Hematopoietic multipotent progenitor cell treated with erythropoietin and hydrocortisone succinate and interleukin-3 and kit ligand, for 8 days (in vitro differentiated cells): ENCODE results near the gene PFKFB1.

Experiments used
- DNase-seq: peaks from one replicate; pipeline ENCODE4 v3.0.0-alpha.2; 2015

PFKFB1 gene

DNA sequence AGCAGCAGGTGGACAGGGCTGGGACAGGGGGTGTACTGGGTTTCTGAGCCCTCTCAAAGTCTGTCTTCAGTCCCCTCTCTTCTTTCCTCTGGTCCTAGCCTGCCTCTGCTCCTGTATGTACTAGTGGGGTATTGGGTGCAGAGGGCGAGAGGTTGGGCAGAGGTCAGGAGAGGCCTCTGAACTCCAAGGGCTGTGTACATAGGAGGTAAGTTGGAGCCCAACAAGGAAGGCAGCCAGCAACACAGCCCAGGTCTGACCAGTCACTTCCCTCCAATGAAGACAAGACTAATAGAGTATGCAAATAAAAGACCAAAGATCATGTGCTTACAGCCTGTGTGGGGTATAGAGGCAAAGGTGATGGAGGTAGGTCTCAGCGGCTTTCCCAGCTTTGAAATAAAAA lies at the start of gene PFKFB1:
PFKFB1 (minus strand) TSS at position 90 of the 400 bp plus-strand sequence. CDS start 181 bp downstream, outside the sequence.
- no peak for DNase-seq

DNA sequence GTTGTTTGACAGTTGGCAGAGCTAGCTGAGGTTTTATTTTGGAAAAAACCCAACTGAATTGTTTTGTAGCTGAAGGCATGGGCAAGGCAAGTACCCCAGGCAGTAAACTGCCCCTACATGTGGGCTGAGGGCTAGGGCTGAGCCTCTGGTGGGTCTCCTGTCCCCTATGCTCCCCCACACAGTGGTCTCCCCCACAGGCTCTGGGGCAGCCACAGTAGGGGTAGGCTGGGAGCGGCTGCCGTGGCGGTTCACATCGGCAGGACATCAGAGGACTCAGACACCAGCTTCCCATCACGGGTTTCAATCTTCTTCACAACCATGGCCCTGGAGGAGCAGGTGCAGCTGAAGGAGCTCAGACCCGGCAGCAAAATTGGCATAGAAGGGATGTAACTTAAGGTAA lies 47.5 kb upstream of the PFKFB1 start:
- no peak for DNase-seq

DNA sequence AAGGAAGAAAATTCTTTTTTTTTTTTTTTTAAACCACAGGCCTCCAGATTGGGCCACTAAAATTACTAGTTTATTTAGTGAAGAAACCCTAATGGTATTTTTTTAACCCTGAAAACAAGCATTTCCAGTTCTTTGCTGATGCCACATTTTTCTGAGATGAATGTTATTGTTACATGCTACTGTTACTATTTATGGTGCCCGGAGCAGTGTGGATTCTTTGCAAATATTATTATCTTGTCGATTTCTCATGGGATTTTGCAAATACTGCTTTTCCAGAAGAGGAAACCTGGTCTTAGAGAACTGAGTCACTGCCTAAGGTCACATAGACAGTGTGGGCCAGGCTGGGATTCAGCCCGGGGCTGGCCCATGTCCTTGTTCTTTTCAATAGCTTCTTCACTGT lies 45.5 kb upstream of the PFKFB1 start:
- DNase-seq, result no peak

DNA sequence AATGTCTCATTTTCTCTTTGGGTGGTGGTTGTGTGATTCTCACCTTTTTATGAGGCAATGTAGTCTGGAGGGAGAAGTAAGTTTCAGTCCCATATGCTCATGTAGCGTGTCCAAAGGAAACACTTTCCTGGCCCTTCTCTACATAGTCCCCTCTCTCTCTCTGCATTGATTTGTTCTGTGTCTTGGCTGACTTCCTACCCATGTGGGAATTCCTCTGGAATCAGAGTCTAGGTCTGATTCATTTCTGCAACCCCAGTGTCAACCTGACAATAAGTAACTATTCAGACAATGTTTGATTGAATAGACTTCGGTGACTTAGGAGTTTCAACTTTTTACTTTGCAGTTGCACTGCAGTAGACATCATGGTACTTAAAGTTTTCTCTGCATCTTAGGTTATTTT lies 39.4 kb upstream of the PFKFB1 start:
- no peak for DNase-seq

DNA sequence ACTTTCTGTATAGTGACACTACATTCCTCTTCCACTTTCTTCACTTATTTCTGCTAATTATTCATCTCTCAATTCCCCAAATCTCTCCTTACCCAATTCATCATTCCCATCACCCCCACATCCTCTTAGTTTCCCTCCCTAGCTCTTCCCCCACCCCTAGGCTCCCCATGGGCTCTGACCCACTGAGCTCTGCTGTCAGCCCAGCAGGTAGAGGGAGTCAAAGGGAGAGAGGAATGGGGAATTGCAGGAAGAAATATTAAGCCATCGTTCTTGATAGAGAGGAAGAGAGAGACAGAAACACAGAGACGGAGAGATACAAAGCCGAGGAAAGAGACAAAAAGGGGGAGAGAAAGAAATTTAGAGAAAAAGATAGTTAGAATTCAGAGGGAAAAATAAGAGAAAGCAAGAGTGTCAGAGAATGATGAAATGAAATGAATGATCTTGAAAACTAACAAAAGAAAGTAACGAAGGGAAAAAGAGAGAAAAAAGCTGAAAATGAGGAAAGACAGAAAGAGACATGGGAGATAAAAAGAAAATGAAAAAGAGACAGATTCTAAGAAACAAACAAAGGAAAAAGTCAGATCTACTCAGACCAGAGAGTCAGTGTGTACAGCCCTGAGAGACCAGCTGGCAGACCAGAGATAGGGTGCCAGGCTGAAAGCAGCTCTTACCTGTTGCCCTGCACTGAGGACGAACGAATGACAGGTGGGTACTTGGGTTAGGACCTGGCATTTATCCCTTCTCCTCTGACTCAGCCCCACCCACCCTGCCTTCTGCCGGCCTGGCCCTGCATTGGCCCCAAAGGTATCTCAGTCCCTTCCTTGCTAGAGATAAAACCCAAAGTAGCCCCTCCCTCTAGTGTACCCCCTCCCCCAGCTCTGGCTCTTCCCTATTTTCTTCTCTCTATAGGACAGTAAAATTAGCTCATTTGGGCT lies 36.5 kb upstream of the PFKFB1 start, which contains the start of gene ALAS2:
ALAS2 (minus strand) TSS at position 707 of the 935 bp plus-strand sequence. CDS start 4,977 bp downstream, outside the sequence.
- DNase-seq, result peak; percentile 72

DNA sequence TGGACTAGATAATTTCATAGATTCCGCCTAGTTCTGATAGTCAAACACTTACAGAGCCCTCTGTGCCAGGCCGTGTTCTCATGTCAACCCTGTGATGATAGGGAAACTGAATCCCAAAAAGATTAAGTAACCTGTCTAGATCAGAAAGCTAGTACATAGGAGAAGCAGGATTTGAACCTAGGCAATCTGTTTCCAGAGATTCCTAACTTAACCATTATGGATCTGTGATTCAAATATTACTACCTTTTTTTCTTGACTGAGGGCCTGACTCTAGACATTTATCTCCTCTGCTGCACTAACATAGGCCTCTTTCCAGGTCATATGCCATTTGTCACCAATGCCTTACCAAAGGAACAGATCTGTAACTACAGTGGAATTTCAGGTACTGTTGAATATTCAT lies 35.3 kb upstream of the PFKFB1 start:
- peak; percentile 26 for DNase-seq

DNA sequence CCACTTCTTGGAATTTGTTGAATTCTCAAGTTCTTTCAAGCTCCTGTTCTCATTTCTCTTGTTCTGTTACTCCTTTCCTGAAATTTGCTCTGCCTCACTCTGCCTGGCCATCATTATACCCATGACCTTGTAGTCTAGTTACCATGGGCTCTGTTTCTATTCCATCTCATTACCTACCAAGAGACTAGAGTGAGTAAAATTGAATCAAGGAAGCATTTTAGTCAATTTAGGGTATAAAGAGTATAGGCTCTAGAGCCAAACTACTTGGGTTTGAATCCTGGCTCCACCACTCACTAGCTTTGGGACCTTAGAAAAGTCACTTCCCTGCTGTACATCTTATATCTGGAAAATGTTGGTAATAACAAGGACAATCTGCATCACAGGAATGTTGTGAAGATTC lies 34.6 kb upstream of the PFKFB1 start:
- DNase-seq, result peak; percentile 49

DNA sequence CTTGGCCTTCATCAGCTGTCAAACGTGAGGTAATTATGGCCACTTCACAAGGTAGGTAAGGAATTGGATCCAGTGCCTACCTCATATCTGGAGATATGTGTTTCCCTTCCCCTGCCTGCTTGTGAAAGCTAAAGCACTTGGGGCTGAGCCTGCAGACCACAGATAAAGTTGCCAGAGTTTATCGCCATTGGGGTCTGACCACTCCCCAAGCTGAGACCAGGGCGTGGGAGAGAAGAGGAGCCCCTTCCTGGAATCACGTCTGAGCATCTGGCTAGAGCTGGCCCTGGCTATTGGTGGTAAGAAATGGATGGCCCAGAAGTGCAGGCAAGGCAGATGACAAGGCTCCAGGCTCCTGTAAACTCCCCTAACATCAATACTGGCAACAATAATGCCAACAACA lies 34.1 kb upstream of the PFKFB1 start:
- DNase-seq, result peak; percentile 95

DNA sequence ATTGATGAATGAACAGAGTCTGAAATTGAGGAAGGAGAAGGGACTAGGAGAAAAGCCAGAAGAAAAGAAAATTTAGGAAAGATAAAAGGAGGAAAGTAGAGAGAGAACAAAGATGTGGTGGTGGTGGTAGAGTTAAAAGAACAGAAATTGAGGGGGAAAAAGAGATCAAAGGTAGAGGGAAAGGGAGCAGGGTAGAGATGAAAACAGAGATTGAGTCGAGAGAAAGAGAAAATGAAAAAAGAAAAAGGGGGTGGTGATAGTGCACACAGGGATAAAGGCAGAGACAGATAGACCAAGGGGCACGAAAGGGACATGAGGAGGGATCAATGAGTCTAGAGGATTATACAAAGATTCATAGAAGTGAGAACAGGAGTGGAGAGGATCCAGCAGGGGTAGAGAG lies 32.9 kb upstream of the PFKFB1 start:
- no peak for DNase-seq

DNA sequence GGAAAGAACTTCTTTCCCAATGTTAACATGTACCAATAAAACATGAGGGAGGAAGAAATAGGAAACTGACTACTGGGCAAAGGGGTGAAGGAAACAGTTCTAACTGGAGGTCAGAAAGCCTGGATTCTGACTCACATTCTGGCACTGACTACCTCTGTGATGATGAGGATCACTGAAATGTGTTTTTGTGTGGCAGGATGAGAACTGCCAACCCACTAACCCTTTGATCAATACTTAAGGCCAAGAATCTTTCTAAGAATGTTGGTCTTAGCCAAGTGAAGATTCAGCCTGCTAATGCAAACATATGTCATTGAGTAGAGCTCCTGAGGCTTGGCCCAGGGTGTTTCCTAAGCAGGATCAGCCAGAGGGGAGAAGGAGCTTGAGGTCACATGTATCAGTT lies 32.2 kb upstream of the PFKFB1 start:
- no peak for DNase-seq

DNA sequence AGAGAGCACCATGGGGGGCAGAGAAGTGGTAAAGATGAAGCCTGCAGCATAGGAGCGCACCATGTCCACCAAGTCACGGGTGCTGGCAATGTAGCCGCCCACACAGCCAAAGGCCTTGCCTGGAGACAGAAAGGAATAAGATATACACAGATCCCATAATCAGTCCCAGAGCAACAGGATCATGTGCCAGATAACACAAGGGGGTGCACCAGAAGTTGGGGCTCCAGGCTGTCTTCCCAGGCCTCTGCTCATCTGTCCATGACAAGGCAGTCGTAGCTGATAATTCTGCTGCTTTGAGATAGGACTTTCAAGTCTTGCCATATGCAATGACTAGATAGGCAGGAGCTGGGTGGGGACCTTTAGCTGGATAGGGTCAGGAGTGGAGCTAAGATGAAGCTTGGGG lies 20.9 kb upstream of the PFKFB1 start:
- peak; percentile 97 for DNase-seq

DNA sequence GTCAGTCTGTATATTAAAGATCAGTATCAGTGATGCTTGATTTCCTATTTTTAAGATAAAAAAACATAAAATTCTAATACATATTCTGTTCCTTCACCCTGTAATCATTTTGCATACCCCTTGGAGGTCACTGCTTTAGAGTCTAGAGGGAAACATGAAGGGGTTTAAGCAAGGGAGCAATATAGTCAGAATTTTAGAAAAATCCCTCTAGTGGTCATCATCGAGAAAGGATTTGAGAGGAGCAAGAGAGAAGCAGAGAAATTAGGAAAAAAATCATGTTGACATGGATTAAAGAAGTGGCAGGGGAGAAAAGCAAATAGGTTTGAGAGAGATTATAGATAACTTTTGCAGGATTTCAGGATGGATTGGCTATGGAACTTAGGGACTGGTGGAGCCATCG lies 17.3 kb upstream of the PFKFB1 start:
- DNase-seq, result peak; percentile 37

DNA sequence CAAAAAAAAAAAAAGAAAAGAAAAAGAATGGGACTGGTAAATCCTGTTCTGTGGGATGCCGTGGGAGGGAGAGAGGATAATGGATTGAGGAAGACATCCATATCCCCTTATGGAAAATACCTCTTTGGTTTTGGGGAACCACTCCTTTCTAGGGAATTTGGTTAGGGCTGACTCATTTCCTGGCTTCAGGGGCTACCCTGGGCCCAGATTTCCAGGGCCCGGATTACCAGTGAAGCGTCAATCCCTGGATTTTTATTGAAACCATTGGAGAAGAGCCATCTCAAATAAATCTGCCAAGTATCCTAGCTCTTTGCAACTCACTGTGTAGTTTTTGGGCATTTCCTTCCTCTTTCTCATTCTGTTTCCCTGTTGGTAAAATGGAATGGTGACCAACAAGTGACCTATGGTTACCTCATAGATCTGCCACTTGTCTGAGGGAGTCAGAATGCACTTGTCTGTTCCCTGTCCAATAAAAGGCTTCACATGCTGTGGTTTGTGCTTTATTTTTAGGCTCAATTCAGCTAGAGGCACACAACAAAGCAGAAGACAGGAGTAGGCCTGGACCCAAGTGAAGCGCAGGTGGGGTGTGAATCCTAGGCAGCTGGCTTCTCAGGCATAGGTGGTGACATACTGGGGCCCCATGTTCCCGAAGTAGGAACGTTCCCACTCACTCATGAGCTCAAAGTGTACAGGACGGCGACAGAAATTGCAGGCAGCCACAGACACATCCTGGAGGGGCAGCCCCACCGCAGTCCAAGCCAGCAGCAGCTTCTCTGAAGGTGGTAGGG lies 14.8 kb upstream of the PFKFB1 start:
- DNase-seq, result no peak

DNA sequence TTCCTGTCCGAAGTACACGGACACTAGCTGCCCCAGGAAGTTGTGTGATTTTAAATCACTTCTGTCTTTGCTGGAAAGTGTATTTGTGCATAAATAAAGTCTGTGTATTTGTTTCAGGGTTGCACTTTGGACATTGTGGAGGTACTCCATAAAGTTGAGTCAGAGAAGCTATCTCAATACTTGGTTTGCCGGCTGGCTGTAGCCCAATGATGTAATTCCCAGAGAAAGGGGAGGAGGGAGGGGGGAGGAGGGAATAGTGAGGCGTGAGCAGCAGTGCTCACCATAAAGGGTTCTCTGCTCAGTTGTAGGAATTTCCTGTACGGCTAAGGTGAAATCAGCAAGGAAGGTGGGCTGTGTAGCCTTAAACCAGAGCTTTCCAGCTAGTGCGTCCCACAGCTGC lies 13.7 kb upstream of the PFKFB1 start:
- DNase-seq, result no peak

DNA sequence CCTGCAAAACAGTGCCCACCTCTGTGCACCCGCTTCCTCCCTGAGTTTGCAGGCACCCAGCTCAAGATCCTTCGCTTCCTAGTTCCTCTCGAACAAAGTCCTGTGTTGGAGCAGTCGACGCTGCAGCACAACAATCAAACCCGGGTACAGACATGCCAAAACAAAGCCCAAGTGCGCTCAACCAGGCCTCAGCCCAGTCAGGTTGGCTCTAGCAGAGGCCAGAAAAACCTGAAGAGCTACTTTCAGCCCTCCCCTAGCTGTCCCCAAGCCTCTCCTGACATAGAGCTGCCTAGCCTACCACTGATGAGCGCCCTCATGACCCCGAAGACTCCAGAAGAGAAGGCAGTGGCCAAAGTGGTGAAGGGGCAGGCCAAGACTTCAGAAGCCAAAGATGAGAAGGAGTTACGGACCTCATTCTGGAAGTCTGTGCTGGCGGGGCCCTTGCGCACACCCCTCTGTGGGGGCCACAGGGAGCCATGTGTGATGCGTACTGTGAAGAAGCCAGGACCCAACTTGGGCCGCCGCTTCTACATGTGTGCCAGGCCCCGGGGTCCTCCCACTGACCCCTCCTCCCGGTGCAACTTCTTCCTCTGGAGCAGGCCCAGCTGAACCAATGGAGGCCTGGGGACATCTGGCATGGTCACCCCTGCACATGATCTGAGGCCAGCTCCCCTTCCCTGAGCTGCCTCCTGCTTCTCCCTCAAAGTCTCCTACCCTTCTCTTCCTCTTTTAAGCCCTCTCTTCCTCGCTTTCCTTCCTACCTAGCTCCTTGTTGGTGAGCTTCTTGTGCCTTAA lies 13.0 kb upstream of the PFKFB1 start:
- no peak for DNase-seq

DNA sequence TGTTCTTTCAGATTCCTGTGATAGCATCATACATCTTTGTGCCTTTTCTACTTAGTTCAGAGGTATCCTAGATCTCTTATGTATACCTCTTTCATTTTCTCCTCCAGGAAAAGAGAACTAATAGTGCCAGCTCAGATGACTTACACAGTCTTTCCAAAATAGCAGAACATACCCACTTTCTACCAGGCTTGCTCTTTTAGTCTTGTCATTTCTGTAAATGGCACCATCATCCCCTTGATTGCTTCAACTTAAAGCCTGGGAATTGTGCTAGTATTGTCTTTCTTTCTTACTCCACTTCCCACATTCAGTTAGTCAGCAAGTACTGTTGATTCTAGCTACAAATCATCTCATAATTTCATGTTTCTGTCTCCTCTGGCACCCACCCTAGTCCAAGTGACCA lies 11.3 kb upstream of the PFKFB1 start:
- no peak for DNase-seq

DNA sequence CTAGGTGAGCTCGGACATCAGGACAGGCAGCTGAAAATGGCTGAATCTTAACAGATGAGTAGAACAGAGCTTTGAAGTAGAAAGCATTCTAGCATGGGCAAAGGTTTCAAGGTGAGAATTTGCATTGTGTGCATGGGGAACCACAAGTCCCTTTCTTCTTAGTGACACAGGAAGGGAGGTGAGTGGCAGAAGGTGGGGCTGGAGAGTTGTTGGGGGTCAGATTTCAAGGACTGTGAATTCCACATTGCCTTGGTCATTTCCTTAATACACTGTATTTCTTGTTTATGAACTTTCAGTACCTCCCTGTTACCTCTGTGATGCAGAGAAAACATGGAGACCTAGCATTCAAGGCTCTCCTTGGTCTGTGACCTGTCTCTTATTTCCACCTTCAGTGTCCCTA lies 10.2 kb upstream of the PFKFB1 start:
- no peak for DNase-seq

DNA sequence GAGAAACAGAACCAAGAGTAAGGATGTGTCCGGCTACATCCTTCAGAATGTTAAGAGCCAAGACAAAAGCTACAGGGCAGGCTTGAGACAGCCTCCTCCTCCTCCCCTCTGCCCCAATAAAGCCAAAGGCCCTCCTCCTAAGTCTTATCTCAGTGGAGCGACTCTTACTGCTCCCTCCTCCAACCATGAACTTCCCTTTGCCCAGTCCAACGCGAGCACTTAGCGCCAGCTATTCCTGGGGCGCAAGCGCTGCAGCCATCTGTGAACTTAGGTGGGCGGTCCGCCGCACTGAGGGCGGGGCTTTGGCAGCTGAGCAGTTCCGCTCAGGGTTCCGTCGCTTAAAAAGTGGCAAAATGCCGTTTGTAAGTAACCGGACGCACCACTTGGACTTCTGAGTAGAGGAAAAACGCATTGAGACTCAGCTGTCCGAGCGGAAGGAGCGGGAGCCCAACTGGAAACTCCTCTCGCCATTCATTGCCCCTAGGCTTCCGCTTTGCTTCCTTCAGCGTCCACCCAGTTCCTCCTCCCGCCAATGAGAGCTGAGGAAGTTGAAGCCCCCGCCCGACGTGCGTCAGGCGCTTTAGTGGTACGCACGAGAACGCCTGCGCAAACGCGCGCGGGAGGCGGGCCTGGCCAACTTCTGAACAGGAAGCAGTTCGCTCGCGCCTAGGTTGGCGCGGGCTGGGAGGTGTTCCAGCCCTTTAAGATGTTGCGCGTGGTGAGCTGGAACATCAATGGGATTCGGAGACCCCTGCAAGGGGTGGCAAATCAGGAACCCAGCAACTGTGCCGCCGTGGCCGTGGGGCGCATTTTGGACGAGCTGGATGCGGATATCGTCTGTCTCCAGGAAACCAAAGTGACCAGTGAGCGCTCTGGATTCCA lies 6.0 kb upstream of the PFKFB1 start, which contains the start of gene APEX2:
APEX2 (plus strand) TSS at position 647 of the 882 bp plus-strand sequence; CDS start at position 707, 60 bp downstream.
- peak; percentile 95 for DNase-seq

DNA sequence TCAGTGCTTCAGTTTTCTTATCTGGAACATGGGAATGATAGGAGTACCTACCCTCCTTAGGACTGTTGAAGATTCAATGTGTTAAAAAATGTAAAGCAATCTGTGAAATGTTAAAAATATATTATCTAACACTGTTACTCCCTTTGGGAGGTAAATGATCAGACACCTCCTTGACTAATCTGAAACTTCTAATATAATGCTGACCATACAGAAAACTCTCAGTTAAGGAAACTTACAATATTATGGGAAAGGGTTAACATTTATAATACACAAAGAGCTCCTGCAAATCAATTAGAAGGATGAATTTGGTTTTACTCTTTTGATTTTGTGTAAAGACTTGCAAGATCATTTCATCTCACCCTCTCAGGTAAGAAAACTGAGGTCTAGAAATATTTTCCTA lies 1.6 kb upstream of the PFKFB1 start:
- DNase-seq, result no peak

DNA sequence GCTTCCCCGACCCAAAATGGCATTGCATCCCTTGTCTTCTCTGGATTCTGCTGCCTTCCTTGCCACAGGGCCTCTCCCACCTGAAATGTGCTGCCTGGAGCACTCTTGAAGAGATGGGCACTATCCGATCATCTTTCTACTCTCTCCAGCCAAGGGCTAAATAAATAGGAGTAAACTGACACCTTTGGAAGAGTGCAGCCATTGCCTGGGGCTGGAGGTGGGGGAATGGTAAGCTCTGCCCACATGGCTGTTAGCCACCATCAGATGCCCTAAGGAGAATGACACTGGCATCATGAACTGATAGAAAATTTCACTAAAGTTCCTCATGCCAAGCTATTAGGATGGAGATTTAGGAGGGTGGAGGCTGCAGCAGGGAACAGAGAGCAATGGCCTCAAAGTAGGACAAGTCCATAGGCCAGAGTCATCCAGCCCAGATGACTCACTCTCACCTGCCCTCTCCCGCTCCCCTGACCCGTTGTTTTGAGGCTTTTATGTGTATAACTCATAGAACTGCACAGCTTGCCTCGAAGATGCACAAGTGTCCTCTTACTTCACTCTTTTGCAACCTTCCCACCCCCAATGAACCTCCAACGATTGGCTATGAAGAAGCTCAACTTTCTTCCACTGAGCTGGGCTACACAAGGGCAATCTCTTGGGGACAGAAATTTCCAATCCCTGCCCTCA lies 822 bp upstream of the PFKFB1 start:
- no peak for DNase-seq
